ENCODE measurements around the gene ATF1. TPM values are rescaled to one million over a fixed set of nuclear protein-coding genes. Genes with fewer than 3 reads are reported as not detected.

The ATF1 gene
- total and polyA plus RNA-seq, 2 of the 8 experiments (the other 6 are each of a cell fraction or from before 2014, with no cell fraction given) = 23.2 to 41.8 TPM

DNA sequence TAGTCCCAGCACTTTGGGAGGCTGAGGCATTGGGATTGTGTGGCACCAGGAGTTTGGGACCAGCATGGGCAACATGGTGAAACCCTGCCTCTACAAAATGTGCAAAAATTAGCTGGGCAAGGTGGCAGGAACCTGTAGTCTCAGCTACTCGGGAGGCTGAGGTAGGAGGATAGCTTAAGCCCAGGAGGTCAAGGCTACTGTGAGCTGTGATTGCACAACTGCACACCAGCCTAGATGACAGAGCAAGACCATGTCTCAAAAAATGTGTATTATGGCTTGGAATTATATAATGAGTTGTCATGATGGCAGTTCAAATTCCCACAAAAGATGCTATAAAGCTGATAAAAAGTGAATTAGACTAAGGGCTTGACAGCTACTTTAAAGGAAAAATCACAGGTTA lies 58.2 kb downstream of the ATF1 start:
- POLR2A ChIA-PET (ENCODE audit: partially characterized antibody) = interaction anchor here (1.2 to 1.5 kb wide), 3 partner anchors 9 to 182 kb away, joined by 3 to 4 read pairs (median 3); no protein-coding TSS in a partner anchor
- CTCF ChIA-PET (ENCODE audit: partially characterized antibody) = interaction anchor here (0.7 to 1.2 kb wide), 4 partner anchors 9 to 163 kb away, joined by 3 to 6 read pairs (median 4); no protein-coding TSS in a partner anchor
- FAIRE-seq = no peak

More for the DNA sequence above, 58.2 kb downstream of the ATF1 start:
- Histone ChIP-seq H3K36me3 (ENCODE audit: control insufficient read depth in 2 of 4, insufficient read depth in 4 of 4, low read length in 3 of 4) (peaks cover 0 to 7% (median 4%) of the 10 kb centered on the region in 4 experiments; a peak in 3 of 8 replicates), H2AK5ac (ENCODE audit: low read depth, low read length) (no peak overlapping the region), H4K5ac (ENCODE audit: insufficient read length, low read depth, low read length) (no peak overlapping the region), H3K79me1 (ENCODE audit: low read depth, low read length) (no peaks in the 10 kb centered on the region), H3K9ac (replicated peaks in 1 of 4; ENCODE audit: extremely low read depth in 1 of 4, low read depth in 3 of 4, low read length in 3 of 4) (no peak overlapping the region), H3K79me2 (ENCODE audit: control insufficient read depth in 1 of 2, insufficient read depth in 2 of 2, low read length in 2 of 2) (no peaks in the 10 kb centered on the region), H3K4me2 (ENCODE audit: insufficient read depth in 1 of 2, low read depth in 2 of 2, low read length in 2 of 2) (no peak overlapping the region), H4K91ac (replicated peaks; ENCODE audit: insufficient read length, low read length) (no peak overlapping the region), H4K20me1 (replicated peaks in 1 of 2; ENCODE audit: control insufficient read depth in 1 of 2, insufficient read depth in 2 of 2, low read length in 2 of 2) (no peaks in the 10 kb centered on the region), H3K27ac (ENCODE audit: low read depth, low read length) (no peak overlapping the region), H3K56ac (replicated peaks; ENCODE audit: insufficient read length, low read depth, low read length) (no peak overlapping the region), H3K23ac (ENCODE audit: insufficient read length) (no peak overlapping the region), H3K4ac (replicated peaks; ENCODE audit: insufficient read length, low read depth, low read length) (no peak overlapping the region), H2BK12ac (ENCODE audit: low read depth, low read length) (no peak overlapping the region), H3K4me1 (replicated peaks in 1 of 4; ENCODE audit: control insufficient read depth in 3 of 4, insufficient read depth in 4 of 4, low read length in 3 of 4) (no peaks in the 10 kb centered on the region), H2BK20ac (ENCODE audit: low read length) (no peak overlapping the region), H2AFZ (ENCODE audit: low read length) (no peak overlapping the region), H3K9me3 (ENCODE audit: insufficient read depth in 2 of 2, low read depth in 1 of 2, low read length in 1 of 2) (no peaks in the 10 kb centered on the region), H2BK120ac (replicated peaks; ENCODE audit: low read depth, low read length) (no peak overlapping the region), H4K8ac (ENCODE audit: extremely low read depth, insufficient read depth, low read length) (no peak overlapping the region), H3K14ac (ENCODE audit: insufficient read length) (no peak overlapping the region), H3K27me3 (replicated peaks in 1 of 4; ENCODE audit: control insufficient read depth in 3 of 4, extremely low read depth in 1 of 4, insufficient read depth in 3 of 4, low read length in 3 of 4) (no peaks in the 10 kb centered on the region), H3K4me3 (ENCODE audit: extremely low read depth in 1 of 4, insufficient read depth in 2 of 4, low read depth in 3 of 4, low read length in 4 of 4) (no peak overlapping the region), H3K18ac (ENCODE audit: extremely low read depth, low read length) (no peak overlapping the region), H2BK5ac (ENCODE audit: low read depth, low read length) (no peak overlapping the region), H3K23me2 (ENCODE audit: low read depth, low read length) (no peaks in the 10 kb centered on the region), H2BK15ac (ENCODE audit: low read length) (no peak overlapping the region)
- no peak for DNase-seq (ENCODE audit: low read depth in 1 of 2, low spot score in 2 of 2)
- WGBS, 2 experiments (ENCODE audit: extremely low coverage in 1 of 2, insufficient coverage in 1 of 2, insufficient read length in 1 of 2, insufficient replicate concordance in 2 of 2, low coverage in 1 of 2, low lambda C conversion rate in 2 of 2, missing lambda C conversion rate in 1 of 2) = 88% methylated on average over 1 of the region's 1 CpG; no CpG with 5 or more reads in 1 of the 2 experiments
- TF ChIP-seq NRF1 (IDR thresholded peaks at IDR 0.05; ENCODE audit: low read depth, low read length) (no peak), TBP (IDR thresholded peaks at IDR 0.05; ENCODE audit: low read depth, low read length) (no peak), SP2 (IDR thresholded peaks at IDR 0.05; ENCODE audit: low read length) (no peak)
- TF ChIP-seq, protein P1, sequence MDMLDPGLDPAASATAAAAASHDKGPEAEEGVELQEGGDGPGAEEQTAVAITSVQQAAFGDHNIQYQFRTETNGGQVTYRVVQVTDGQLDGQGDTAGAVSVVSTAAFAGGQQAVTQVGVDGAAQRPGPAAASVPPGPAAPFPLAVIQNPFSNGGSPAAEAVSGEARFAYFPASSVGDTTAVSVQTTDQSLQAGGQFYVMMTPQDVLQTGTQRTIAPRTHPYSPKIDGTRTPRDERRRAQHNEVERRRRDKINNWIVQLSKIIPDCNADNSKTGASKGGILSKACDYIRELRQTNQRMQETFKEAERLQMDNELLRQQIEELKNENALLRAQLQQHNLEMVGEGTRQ (IDR thresholded peaks at IDR 0.05; ENCODE audit: low read length) = no peak
